G401.6 (cell line): ENCODE data around the gene ZBTB34.

Experiments
- FAIRE-seq: peaks from 2 replicates; lab custom pipeline; 2012; peaks lifted over from hg19 to GRCh38; lab: Jason Lieb, UNC

Gene ZBTB34

GRCh38 chr9:126877418-126877817, 17.0 kb downstream of the ZBTB34 start:
- FAIRE-seq, result no peak

- no peak for FAIRE-seq
These were observed 18.8 kb downstream of the ZBTB34 start for GRCh38 chr9:126879288-126879687.

GRCh38 chr9:126880226-126880946, 19.9 kb downstream of the ZBTB34 start:
- no peak for FAIRE-seq

GRCh38 chr9:126880947-126881332, 20.5 kb downstream of the ZBTB34 start:
- FAIRE-seq, result no peak

- FAIRE-seq, result no peak
These were observed 22.3 kb downstream of the ZBTB34 start for GRCh38 chr9:126882746-126883145.

- no peak for FAIRE-seq
These were observed 23.2 kb downstream of the ZBTB34 start for GRCh38 chr9:126883636-126884035.

GRCh38 chr9:126885131-126885641, 24.7 kb downstream of the ZBTB34 start:
- FAIRE-seq, result no peak

GRCh38 chr9:126886034-126886822, 25.8 kb downstream of the ZBTB34 start:
- no peak for FAIRE-seq

- FAIRE-seq, result no peak
These were observed 26.5 kb downstream of the ZBTB34 start for GRCh38 chr9:126886897-126887296.

- FAIRE-seq, result no peak
These were observed 31.2 kb downstream of the ZBTB34 start for GRCh38 chr9:126891676-126892075.

GRCh38 chr9:126893079-126893478, 32.6 kb downstream of the ZBTB34 start:
- no peak for FAIRE-seq

GRCh38 chr9:126894052-126894603, 33.7 kb downstream of the ZBTB34 start:
- no peak for FAIRE-seq

GRCh38 chr9:126902210-126902609, 41.8 kb downstream of the ZBTB34 start:
- FAIRE-seq, result no peak

- FAIRE-seq, result no peak
These were observed 44.1 kb downstream of the ZBTB34 start for GRCh38 chr9:126904586-126904985.

- no peak for FAIRE-seq
These were observed 45.7 kb downstream of the ZBTB34 start for GRCh38 chr9:126906091-126906490.

GRCh38 chr9:126907058-126907457, 46.6 kb downstream of the ZBTB34 start:
- FAIRE-seq, result no peak

GRCh38 chr9:126914458-126915280, 54.2 kb downstream of the ZBTB34 start, which contains the start of gene RALGPS1:
Gene RALGPS1, plus strand, starts transcription at chr9:126914782. Its CDS starts 47,508 bp downstream, at chr9:126962290.
- peak; percentile 61 for FAIRE-seq

GRCh38 chr9:126915281-126915816, 54.9 kb downstream of the ZBTB34 start:
- FAIRE-seq, result no peak

GRCh38 chr9:126915846-126916543, 55.6 kb downstream of the ZBTB34 start:
- FAIRE-seq, result no peak

- FAIRE-seq, result no peak
These were observed 56.5 kb downstream of the ZBTB34 start for GRCh38 chr9:126916909-126917308.

- no peak for FAIRE-seq
These were observed 58.8 kb downstream of the ZBTB34 start for GRCh38 chr9:126919193-126919592.
